Stimulated activated naive B cell treated with anti-CD40 and anti-IgM and Interleukin-4, amounts not matched to agents 10 μg/mL and 1 μg/mL and 100 μg/mL, for 72 hours (primary cell): ENCODE data around the gene RHBDF2.
A peak's percentile ranks its signal among the peaks of the same experiment; 100 is the strongest.
"Not testable (repeated sequence)": the region's sequence is repeated elsewhere in the genome, so short reads cannot be mapped to it uniquely, and the experiment has no call there.

Experiments used
- ATAC-seq, 2 donors: fragments of 150-1000 bp; cut with Tn5 transposase; replicated peaks; 2 replicates each; pipeline ENCODE4 v1.10.0; 2021; ENCODE audit warnings: moderate library complexity in 1 of 2
- DNase-seq: peaks from one replicate; pipeline ENCODE4 v3.0.0; 2021
- H3K27ac Mint-ChIP-seq: one replicate; pipeline ENCODE4 v1.8.0; 2022; ENCODE audit warnings: mild to moderate bottlenecking, mixed read lengths
- H3K27me3 Mint-ChIP-seq, 2 donors: one replicate each; pipeline ENCODE4 v1.8.0; 2022; ENCODE audit warnings: mixed read lengths in 2 of 2
- H3K36me3 Mint-ChIP-seq, 2 donors: one replicate each; pipeline ENCODE4 v1.8.0; 2022; ENCODE audit warnings: mixed read lengths in 2 of 2, mild to moderate bottlenecking in 1 of 2
- H3K4me1 Mint-ChIP-seq, 2 donors: one replicate each; pipeline ENCODE4 v1.8.0; 2022; ENCODE audit warnings: mixed read lengths in 2 of 2, mild to moderate bottlenecking in 1 of 2
- H3K4me3 Mint-ChIP-seq, 2 donors: one replicate each; pipeline ENCODE4 v1.8.0; 2022; ENCODE audit warnings: mild to moderate bottlenecking in 2 of 2, mixed read lengths in 2 of 2, moderate library complexity in 1 of 2
- H3K9me3 Mint-ChIP-seq, 2 donors: one replicate each; pipeline ENCODE4 v1.8.0; 2022; ENCODE audit warnings: mixed read lengths in 2 of 2, mild to moderate bottlenecking in 1 of 2

RHBDF2 gene

GRCh38 chr17:76533640-76534359 is 32.6 kb upstream of the RHBDF2 start:
- H3K27me3 Mint-ChIP-seq: peaks cover 16 to 29% of the 10 kb centered on the region in 2 donors
- peak overlapping the region; percentile 31 for H3K27ac Mint-ChIP-seq
- DNase-seq, ATAC-seq, H3K4me3 Mint-ChIP-seq, H3K36me3 Mint-ChIP-seq, H3K9me3 Mint-ChIP-seq: not testable (repeated sequence)
- H3K4me1 Mint-ChIP-seq: peaks cover 32 to 53% of the 10 kb centered on the region in 2 donors

DNA sequence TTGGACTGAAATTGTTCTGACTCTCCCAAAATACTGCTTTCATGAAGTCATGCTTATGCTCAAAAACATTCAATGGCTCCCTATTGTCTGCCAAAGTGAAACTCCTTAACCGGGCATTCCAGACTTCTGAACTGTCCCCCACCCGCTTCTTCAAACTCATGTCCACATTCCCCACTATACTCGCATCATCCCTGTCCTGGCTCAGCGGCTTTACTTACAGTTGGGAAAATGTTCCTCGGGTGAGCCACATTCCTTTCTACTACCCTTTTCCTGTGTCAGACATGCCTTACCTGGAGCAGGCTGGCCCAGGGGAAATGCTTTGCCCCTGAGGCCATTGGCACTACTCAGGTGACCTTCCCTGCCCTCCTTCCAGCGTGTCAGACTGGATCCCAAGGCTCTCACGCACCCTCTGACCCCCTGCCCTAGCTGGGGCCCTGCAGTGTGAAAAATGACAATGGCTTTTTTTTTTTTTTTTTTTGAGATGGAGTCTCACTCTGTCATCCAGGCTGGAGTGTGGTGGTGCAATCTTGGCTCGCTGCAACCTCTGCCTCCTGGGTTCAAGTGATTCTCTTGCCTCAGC is 30.9 kb upstream of the RHBDF2 start:
- Mint-ChIP-seq H3K36me3 (no peaks in the 10 kb centered on the region), H3K4me1 (peaks cover 39 to 63% of the 10 kb centered on the region in 2 donors), H3K4me3 (no peak overlapping the region), H3K27me3 (peaks cover 14 to 18% of the 10 kb centered on the region in 2 donors), H3K27ac (peak overlapping the region; percentile 71), H3K9me3 (no peaks in the 10 kb centered on the region)
- DNase-seq: no peak
- ATAC-seq: no peak

- Mint-ChIP-seq H3K36me3 (no peaks in the 10 kb centered on the region), H3K9me3 (no peaks in the 10 kb centered on the region), H3K4me3 (no peak overlapping the region), H3K27ac (no peak overlapping the region), H3K27me3 (peaks cover 10 to 12% of the 10 kb centered on the region in 2 donors), H3K4me1 (peaks cover 41 to 62% of the 10 kb centered on the region in 2 donors)
- DNase-seq (no peak), ATAC-seq (no peak)
These were observed 30.3 kb upstream of the RHBDF2 start for GRCh38 chr17:76531486-76532038.

DNA sequence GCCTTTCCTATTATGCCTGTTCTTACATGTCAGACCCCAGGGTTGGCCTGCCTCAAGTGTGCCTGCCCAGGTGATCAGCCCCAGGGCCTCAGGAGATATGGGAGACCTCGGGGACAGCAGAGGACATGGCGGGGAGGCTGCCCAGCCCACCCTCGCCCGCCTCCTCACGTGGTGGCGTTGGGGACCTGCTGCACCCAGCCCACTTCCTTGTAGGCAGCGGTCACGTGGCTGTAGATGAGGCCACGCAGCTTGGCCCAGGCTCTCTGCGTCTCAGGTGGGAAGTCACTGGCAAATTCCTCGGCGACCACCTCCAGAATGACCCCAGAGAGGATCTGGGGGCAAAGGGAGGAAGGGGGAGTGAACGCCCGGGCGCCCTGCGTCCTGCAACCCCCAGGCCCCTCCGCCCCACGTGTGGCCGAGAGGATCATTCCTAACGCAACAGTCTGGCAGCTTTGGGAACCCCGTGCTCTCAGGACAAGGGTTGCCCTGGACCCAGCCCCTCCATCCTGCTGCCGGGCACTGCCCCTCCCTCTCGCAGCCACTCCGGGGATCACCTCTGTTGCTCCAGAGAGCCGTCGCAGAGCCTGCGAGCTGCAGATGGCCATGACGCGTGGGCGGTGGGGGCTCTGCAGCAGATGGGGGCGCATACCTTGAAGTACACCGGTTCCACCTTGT is 29.7 kb upstream of the RHBDF2 start:
- DNase-seq: no peak

GRCh38 chr17:76530095-76530723 is 29.0 kb upstream of the RHBDF2 start:
- H3K9me3 Mint-ChIP-seq: no peaks in the 10 kb centered on the region
- H3K27ac Mint-ChIP-seq: peak overlapping the region; percentile 96
- ATAC-seq: no peak
- H3K27me3 Mint-ChIP-seq: peaks cover 2 to 5% of the 10 kb centered on the region in 2 donors
- peak overlapping the region; percentile 64 for H3K4me3 Mint-ChIP-seq
- DNase-seq: no peak
- H3K4me1 Mint-ChIP-seq: peaks cover 40 to 64% of the 10 kb centered on the region in 2 donors
- no peaks in the 10 kb centered on the region for H3K36me3 Mint-ChIP-seq

More for the DNA sequence above, 29.7 kb upstream of the RHBDF2 start:
- Mint-ChIP-seq H3K27me3 (peaks cover 4 to 7% of the 10 kb centered on the region in 2 donors), H3K4me1 (peaks cover 43 to 64% of the 10 kb centered on the region in 2 donors), H3K9me3 (no peaks in the 10 kb centered on the region), H3K27ac (peak overlapping the region; percentile 20), H3K4me3 (no peak overlapping the region), H3K36me3 (no peaks in the 10 kb centered on the region)
- ATAC-seq: no peak

DNA sequence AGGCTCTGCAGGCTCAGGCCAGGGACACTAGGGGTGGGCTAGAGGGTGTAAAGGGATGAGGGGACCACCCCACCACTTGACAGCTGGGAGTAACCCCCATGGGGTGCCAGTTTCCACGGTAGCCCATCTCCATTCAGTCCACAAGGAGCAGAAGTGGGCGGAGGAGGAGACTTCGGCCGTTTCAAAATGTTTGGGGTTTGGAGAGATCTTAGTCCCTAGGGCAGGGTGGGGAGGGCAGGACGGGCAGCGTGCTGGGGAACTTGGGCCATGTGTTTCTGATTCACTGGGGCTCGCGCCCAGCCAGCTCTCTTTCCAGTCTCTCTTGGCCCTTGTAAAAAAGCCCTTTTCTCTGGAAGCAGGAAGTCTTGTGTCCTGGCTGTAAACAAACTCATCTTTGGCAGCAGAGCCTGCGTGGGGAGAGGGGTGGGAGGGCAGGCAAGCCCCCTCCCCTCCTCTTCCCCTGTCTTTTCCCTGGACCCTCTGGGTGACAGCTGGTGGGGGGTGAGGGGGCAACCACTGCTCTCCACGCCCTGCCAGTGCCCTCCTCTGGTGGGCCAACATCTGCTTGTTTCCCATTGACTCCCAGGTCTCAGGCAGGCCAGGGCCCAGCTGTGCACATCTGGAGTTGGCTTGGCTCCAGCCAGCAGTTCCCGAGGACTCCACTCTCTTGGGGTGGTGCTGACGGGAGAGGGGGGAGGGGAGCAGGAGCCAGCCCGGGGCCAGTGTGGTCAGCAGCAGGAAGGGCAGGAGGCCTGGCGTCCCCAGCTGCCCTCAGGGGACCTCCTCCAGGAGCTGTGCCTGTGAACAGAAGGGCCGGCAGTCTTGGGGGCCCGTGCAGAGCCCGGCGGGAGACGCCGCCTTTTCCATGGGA is 28.2 kb upstream of the RHBDF2 start:
- H3K4me1 Mint-ChIP-seq: peaks cover 42 to 66% of the 10 kb centered on the region in 2 donors
- no peak for DNase-seq
- H3K27ac Mint-ChIP-seq: peak overlapping the region; percentile 94
- no peaks in the 10 kb centered on the region for H3K9me3 Mint-ChIP-seq
- ATAC-seq: no peak
- peak overlapping the region; percentile 84 to 85 for H3K4me3 Mint-ChIP-seq
- no peaks in the 10 kb centered on the region for H3K36me3 Mint-ChIP-seq
- H3K27me3 Mint-ChIP-seq: no peaks in the 10 kb centered on the region

DNA sequence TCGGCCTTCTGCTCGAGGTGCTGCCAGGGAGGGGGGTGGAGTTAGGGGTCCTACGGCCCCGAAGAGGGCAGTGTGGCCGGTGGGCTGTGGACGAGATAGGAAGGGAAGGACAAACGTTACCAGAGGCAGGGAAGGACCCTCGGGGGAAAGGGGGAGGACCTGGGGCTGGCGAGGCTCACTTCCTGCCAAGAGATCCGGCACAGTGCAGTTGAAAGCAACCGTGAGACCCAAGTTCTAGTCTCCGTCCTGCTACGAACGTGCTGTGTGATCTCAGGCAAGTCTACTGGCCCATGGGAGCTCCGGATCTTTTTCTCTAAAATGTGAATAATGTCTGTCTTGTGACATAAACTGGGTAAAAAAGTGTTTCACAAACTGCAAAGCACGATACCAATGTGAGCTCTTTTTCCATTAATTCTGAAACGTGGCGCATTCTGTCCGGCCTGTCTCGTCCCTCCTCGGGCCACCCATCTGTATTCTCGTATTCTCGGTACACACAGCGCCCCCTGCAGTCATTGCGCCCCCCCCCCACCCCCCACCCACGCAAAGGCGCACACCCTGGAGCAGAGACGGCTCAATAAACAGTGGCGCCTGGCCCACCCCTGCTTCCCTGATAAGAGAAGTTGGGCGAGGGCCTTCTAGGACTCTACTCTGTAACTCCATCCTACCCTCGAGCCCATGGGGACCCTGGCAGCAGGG is 27.5 kb upstream of the RHBDF2 start:
- peak overlapping the region; percentile 94 for H3K27ac Mint-ChIP-seq
- peak overlapping the region; percentile 84 to 85 for H3K4me3 Mint-ChIP-seq
- H3K27me3 Mint-ChIP-seq: no peaks in the 10 kb centered on the region
- DNase-seq: no peak
- H3K36me3 Mint-ChIP-seq: no peaks in the 10 kb centered on the region
- peak; percentile 28 to 29 for ATAC-seq
- H3K9me3 Mint-ChIP-seq: no peaks in the 10 kb centered on the region
- peaks cover 43 to 68% of the 10 kb centered on the region in 2 donors for H3K4me1 Mint-ChIP-seq

DNA sequence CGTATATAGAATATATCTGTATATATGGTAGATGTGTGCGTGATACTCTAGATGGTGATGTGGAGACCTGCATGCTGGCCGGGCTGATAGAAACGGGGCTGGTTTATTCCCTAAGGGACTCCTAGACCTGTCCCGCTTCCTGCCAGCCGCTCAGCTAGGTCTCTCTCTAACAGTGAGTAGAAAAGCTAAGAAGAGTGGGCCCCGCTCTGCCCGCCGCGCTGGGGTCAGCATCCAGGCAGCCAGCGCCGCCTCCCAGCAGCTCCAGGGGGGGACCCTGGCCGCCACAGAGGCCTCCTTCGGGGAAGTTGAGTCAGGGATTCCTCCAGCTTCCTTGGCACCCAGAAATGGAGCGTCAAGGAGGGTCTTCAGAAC is 26.9 kb upstream of the RHBDF2 start:
- Mint-ChIP-seq H3K27me3 (peaks cover 1 to 2% of the 10 kb centered on the region in 2 donors), H3K27ac (peak overlapping the region; percentile 94), H3K36me3 (no peaks in the 10 kb centered on the region), H3K9me3 (no peaks in the 10 kb centered on the region), H3K4me3 (peak overlapping the region; percentile 84 to 85), H3K4me1 (peaks cover 46 to 74% of the 10 kb centered on the region in 2 donors)
- ATAC-seq (peak; percentile 70 to 73), DNase-seq (peak; percentile 56)

DNA sequence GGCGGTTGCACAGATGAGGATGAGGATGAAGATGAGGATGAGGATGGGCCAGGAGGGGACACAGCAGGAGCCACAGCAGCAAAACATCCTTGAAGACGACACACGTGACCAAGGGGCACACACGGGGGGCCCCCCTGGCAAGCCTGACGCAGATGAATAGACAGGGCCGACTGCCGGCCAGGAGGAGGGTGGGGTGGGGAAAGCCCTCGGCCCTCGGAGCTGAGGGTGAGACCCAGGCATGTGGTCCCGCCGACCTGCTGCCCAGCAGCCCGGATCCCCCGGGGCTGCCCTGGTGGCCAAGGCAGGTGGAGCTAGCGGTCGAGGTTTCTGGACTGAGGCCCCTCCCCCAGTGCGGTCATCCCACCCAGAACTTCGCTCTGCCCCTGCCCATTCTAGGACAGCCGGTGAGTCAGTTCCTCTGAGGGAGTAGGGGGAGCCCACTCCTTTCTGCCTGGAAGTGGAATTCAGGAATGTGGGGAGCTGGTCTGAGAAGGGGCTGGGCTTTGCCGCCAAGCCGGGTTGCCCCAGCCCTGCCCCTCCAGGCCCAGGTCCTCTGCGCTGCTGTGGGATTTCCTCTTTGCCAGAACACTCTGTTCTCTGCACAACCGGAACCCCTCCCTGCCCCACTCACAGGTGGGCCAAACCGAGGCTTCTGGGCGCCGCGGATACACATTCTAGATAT is 26.3 kb upstream of the RHBDF2 start:
- Mint-ChIP-seq H3K4me1 (peaks cover 49 to 78% of the 10 kb centered on the region in 2 donors), H3K36me3 (no peaks in the 10 kb centered on the region), H3K27me3 (peaks cover 5% of the 10 kb centered on the region in 2 donors), H3K4me3 (peak overlapping the region; percentile 84 to 85), H3K9me3 (no peaks in the 10 kb centered on the region), H3K27ac (peak overlapping the region; percentile 65)
- DNase-seq (peak; percentile 64), ATAC-seq (peak; percentile 74 to 80)

- ATAC-seq: peak in 1 of 2 donors; percentile 4
- H3K27me3 Mint-ChIP-seq, H3K36me3 Mint-ChIP-seq, H3K9me3 Mint-ChIP-seq, DNase-seq: not testable (repeated sequence)
- peaks cover 46 to 76% of the 10 kb centered on the region in 2 donors for H3K4me1 Mint-ChIP-seq
- H3K27ac Mint-ChIP-seq: peak overlapping the region; percentile 27
- peak overlapping the region; percentile 57 to 85 for H3K4me3 Mint-ChIP-seq
These were observed 25.8 kb upstream of the RHBDF2 start for GRCh38 chr17:76527016-76527415.

GRCh38 chr17:76525513-76525833 is 24.2 kb upstream of the RHBDF2 start:
- H3K27ac Mint-ChIP-seq, H3K9me3 Mint-ChIP-seq, DNase-seq, H3K36me3 Mint-ChIP-seq, H3K4me3 Mint-ChIP-seq, ATAC-seq, H3K27me3 Mint-ChIP-seq: not testable (repeated sequence)
- H3K4me1 Mint-ChIP-seq: peaks cover 42 to 64% of the 10 kb centered on the region in 2 donors

- H3K9me3 Mint-ChIP-seq: no peaks in the 10 kb centered on the region
- peaks cover 10 to 12% of the 10 kb centered on the region in 2 donors for H3K27me3 Mint-ChIP-seq
- H3K4me1 Mint-ChIP-seq: peaks cover 37 to 58% of the 10 kb centered on the region in 2 donors
- DNase-seq: no peak
- no peaks in the 10 kb centered on the region for H3K36me3 Mint-ChIP-seq
- no peak for ATAC-seq
- H3K27ac Mint-ChIP-seq: peak overlapping the region; percentile 76
- H3K4me3 Mint-ChIP-seq: no peak overlapping the region
These were observed 23.6 kb upstream of the RHBDF2 start for GRCh38 chr17:76524598-76525512.
